ENCODE data around the gene CSNK1A1L. TPM values are rescaled to one million over a fixed set of nuclear protein-coding genes. Genes with fewer than 3 reads are reported as not detected.

The CSNK1A1L gene
- total RNA-seq, 1 donor from 2014 or later = not detected

- H3K36me3 ChIP-seq = no peaks in the 10 kb centered on the region
- H3K4me3 ChIP-seq = no peak overlapping the region
- Mint-ChIP-seq H3K27me3 (ENCODE audit: insufficient read depth, low read depth) (no peaks in the 10 kb centered on the region), H3K9me3 (no peaks in the 10 kb centered on the region), H3K27ac (no peak overlapping the region), H3K4me3 (no peak overlapping the region), H3K4me1 (no peaks in the 10 kb centered on the region), H3K36me3 (no peaks in the 10 kb centered on the region)
- no peak overlapping the region for H2AFZ ChIP-seq (replicated peaks)
- no peaks in the 10 kb centered on the region for H3F3A ChIP-seq (ENCODE audit: low read depth)
- H3K27ac ChIP-seq = no peak overlapping the region
- H3K9ac ChIP-seq = no peak overlapping the region
- no peaks in the 10 kb centered on the region for H3K4me1 ChIP-seq
- no peak for DNase-seq (ENCODE audit: low spot score)
- TF ChIP-seq EZH2 (IDR thresholded peaks at IDR 0.05) = no peak
- TF ChIP-seq, protein P1, sequence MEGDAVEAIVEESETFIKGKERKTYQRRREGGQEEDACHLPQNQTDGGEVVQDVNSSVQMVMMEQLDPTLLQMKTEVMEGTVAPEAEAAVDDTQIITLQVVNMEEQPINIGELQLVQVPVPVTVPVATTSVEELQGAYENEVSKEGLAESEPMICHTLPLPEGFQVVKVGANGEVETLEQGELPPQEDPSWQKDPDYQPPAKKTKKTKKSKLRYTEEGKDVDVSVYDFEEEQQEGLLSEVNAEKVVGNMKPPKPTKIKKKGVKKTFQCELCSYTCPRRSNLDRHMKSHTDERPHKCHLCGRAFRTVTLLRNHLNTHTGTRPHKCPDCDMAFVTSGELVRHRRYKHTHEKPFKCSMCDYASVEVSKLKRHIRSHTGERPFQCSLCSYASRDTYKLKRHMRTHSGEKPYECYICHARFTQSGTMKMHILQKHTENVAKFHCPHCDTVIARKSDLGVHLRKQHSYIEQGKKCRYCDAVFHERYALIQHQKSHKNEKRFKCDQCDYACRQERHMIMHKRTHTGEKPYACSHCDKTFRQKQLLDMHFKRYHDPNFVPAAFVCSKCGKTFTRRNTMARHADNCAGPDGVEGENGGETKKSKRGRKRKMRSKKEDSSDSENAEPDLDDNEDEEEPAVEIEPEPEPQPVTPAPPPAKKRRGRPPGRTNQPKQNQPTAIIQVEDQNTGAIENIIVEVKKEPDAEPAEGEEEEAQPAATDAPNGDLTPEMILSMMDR (IDR thresholded peaks at IDR 0.05) = no peak
- TF ChIP-seq EZH2phosphoT487 (IDR thresholded peaks at IDR 0.05) = no peak
- H3K9me3 ChIP-seq (ENCODE audit: low read depth) = no peaks in the 10 kb centered on the region
- no peaks in the 10 kb centered on the region for H3K79me2 ChIP-seq (ENCODE audit: low read depth)
- no peaks in the 10 kb centered on the region for H3K27me3 ChIP-seq
- no peak overlapping the region for H3K4me2 ChIP-seq
- H4K20me1 ChIP-seq (ENCODE audit: low read depth) = no peaks in the 10 kb centered on the region
Observed at GRCh38 chr13:37129866-37130265, 24.4 kb upstream of the CSNK1A1L start.

- H3K4me2 ChIP-seq = no peak overlapping the region
- H3K9ac ChIP-seq = no peak overlapping the region
- H2AFZ ChIP-seq (replicated peaks) = no peak overlapping the region
- TF ChIP-seq EZH2 (IDR thresholded peaks at IDR 0.05) (no peak), EZH2phosphoT487 (IDR thresholded peaks at IDR 0.05) (no peak)
- TF ChIP-seq, protein P1 (IDR thresholded peaks at IDR 0.05) = no peak
- H3K36me3 ChIP-seq = no peaks in the 10 kb centered on the region
- DNase-seq (ENCODE audit: low spot score) = no peak
- H3K4me3 ChIP-seq = no peak overlapping the region
- H3K27me3 ChIP-seq = no peaks in the 10 kb centered on the region
- H3K9me3 ChIP-seq (ENCODE audit: low read depth) = no peaks in the 10 kb centered on the region
- Mint-ChIP-seq H3K9me3 (no peaks in the 10 kb centered on the region), H3K27ac (no peak overlapping the region), H3K4me1 (no peaks in the 10 kb centered on the region), H3K36me3 (no peaks in the 10 kb centered on the region), H3K4me3 (no peak overlapping the region), H3K27me3 (ENCODE audit: insufficient read depth, low read depth) (no peaks in the 10 kb centered on the region)
- H3F3A ChIP-seq (ENCODE audit: low read depth) = no peaks in the 10 kb centered on the region
- no peaks in the 10 kb centered on the region for H4K20me1 ChIP-seq (ENCODE audit: low read depth)
- H3K79me2 ChIP-seq (ENCODE audit: low read depth) = no peaks in the 10 kb centered on the region
- no peak overlapping the region for H3K27ac ChIP-seq
- no peaks in the 10 kb centered on the region for H3K4me1 ChIP-seq
Observed at GRCh38 chr13:37127691-37128241, 22.3 kb upstream of the CSNK1A1L start.

DNA sequence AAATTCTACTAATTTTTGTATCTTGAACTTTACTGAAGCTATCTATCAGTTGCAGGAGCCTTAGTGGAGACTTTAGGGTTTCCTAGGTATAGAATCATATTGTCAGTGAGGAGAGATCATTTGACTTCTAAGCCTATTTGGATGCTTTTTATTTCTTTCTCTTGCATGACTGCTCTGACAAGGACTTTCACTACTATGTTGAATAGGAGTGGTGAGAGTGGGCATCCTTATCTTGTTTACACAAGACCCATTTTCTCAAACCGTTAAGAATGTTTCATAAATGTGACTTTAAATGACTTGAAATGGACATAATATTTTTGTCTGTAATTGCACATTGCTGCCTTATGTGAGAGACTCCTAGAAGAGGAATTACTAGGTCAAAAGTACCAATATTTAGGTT is 17.9 kb upstream of the CSNK1A1L start:
- Histone ChIP-seq H3K9ac (no peak overlapping the region), H3K27ac (no peak overlapping the region), H3K27me3 (no peaks in the 10 kb centered on the region), H3K4me3 (no peak overlapping the region), H4K20me1 (ENCODE audit: low read depth) (no peaks in the 10 kb centered on the region), H2AFZ (replicated peaks) (no peak overlapping the region), H3K4me2 (no peak overlapping the region), H3K4me1 (no peaks in the 10 kb centered on the region), H3K9me3 (ENCODE audit: low read depth) (no peaks in the 10 kb centered on the region), H3F3A (ENCODE audit: low read depth) (no peaks in the 10 kb centered on the region), H3K79me2 (ENCODE audit: low read depth) (no peaks in the 10 kb centered on the region), H3K36me3 (no peaks in the 10 kb centered on the region)
- H3K27me3 Mint-ChIP-seq (ENCODE audit: insufficient read depth, low read depth) = no peaks in the 10 kb centered on the region
- TF ChIP-seq EZH2phosphoT487 (IDR thresholded peaks at IDR 0.05) = no peak
- TF ChIP-seq, protein P1 (IDR thresholded peaks at IDR 0.05) = no peak
- TF ChIP-seq EZH2 (IDR thresholded peaks at IDR 0.05) = no peak
- H3K4me1 Mint-ChIP-seq = no peaks in the 10 kb centered on the region
- H3K36me3 Mint-ChIP-seq = no peaks in the 10 kb centered on the region
- DNase-seq (ENCODE audit: low spot score) = no peak
- H3K27ac Mint-ChIP-seq = no peak overlapping the region
- no peaks in the 10 kb centered on the region for H3K9me3 Mint-ChIP-seq
- H3K4me3 Mint-ChIP-seq = no peak overlapping the region

Data from neural progenitor cell (in vitro differentiated cells).